CD4-positive, alpha-beta T cell treated with Interleukin-12 subunit alpha and Interleukin-12 subunit beta, for 1 hour (primary cell): ENCODE measurements around the gene PET100.

ENCODE experiments used
- DNase-seq: peaks from one replicate; pipeline ENCODE4 v3.0.0-alpha.2; 2020

PET100 gene

DNA sequence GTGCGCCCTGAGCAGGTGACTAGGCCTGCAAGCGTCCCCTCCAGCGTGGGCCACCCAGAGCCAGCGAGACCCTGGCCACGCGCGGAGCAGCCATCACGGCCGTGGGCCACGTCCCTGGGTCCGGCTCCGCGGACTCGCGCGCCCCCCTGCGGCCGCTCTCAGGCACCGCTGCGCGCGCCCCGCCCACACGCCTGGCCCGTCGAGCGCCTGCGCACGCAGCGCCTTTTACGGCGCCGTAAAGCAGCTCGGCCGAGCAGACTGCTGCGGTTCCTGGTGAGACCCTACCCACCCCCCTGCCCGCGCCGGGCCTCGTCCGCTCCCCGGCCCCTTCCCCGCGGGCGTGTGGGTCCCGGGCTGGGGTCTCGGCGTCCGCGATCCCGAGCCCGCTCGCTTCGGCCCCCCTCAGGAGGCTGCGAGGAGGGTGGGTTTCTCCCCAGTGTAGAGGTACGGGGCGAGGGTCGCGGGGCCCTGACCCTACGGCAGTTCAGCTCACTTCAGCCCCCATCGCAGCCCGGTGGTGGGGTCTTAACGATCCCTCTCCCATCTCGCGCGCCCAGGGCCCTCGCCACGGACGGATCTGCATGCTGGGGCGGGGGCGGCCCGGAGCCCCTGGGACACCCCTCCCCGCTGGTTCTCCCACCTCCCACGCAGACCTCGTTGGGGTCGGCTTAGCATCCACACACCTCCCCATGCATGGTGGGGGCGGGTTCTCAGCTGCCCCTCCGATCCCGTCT, 51.2 kb downstream of the PET100 start, which contains the start of gene TRAPPC5:
TSS of gene TRAPPC5 (plus strand) at position 228 of the 734 bp plus-strand sequence. CDS start 1,421 bp downstream, outside the sequence.
- DNase-seq: peak; percentile 90
